GM12878 (cell line): ENCODE results near the gene FBXO42. TPM values are rescaled to one million over a fixed set of nuclear protein-coding genes. Genes with fewer than 3 reads are reported as not detected.

Experiments used
- ATAC-seq: fragments of 200-7000 bp; cut with Tn5 transposase; 3 replicates; pipeline ENCODE4 v1.9.1; 2020; ENCODE audit warnings: mild to moderate bottlenecking, moderate library complexity
- BruUV-seq: library from RNA; stranded (reverse); fragments of 400-500 nt; replicated peaks from 2 replicates; lab custom pipeline; 2021; lab: Mats Ljungman, UMichigan
- CTCF ChIA-PET: fragments of 300-600 bp; sonication (Branson Sonifier 250); formaldehyde crosslinking; extraction: SDS; loops from one replicate; lab custom pipeline; 2021; ENCODE audit warnings: inconsistent platforms; lab: Yijun Ruan, JAX
- POLR2A ChIA-PET: fragments of 350-600 bp; formaldehyde crosslinking; extraction: SDS; loops from one replicate; lab custom pipeline; 2021; ENCODE audit warnings: inconsistent platforms; lab: Charles Lee
- RAD21 ChIA-PET: fragments of 300-600 bp; sonication (Branson Sonifier 250); formaldehyde crosslinking; loops from one replicate; lab custom pipeline; 2023; ENCODE audit warnings: antibody characterized with exemption; ENCODE audit not compliant: unreplicated experiment; lab: Charles Lee
- SMC1A ChIA-PET: fragments of 300-600 bp; sonication (Branson Sonifier 250); formaldehyde crosslinking; loops from one replicate; lab custom pipeline; 2023; ENCODE audit not compliant: unreplicated experiment, uncharacterized antibody; lab: Charles Lee
- DNase-seq: peaks from one replicate; pipeline ENCODE4 v3.0.0-alpha.2; 2011; ENCODE audit warnings: low read depth, low spot score
- FAIRE-seq: peaks from 3 replicates; lab custom pipeline; 2011; peaks lifted over from hg19 to GRCh38; lab: Jason Lieb, UNC
- H2AFZ ChIP-seq: 2 replicates; pipeline ENCODE4 v1.6.0; 2011; ENCODE audit warnings: low read depth, low read length, control low read depth; ENCODE audit not compliant: control insufficient read depth
- H3K27ac ChIP-seq: 2 replicates; pipeline ENCODE4 v1.5.1; 2011; ENCODE audit warnings: control low read depth; ENCODE audit not compliant: control insufficient read depth, insufficient read depth
- H3K27me3 ChIP-seq, 2 experiments: replicated peaks in 1 of 2; 2 replicates each; pipeline versions ENCODE4 v1.6.0 to v1.6.1; 2011; ENCODE audit warnings: low read length in 1 of 2; ENCODE audit not compliant: control insufficient read depth in 2 of 2, insufficient read depth in 2 of 2
- H3K36me3 ChIP-seq, 2 experiments: 2 replicates each; pipeline ENCODE4 v1.5.1; 2011; ENCODE audit warnings: low read length in 1 of 2; ENCODE audit not compliant: control insufficient read depth in 2 of 2, insufficient read depth in 2 of 2
- H3K4me1 ChIP-seq: 2 replicates; pipeline ENCODE4 v1.6.1; 2011; ENCODE audit warnings: mild to moderate bottlenecking, low read length, moderate library complexity, mixed read lengths; ENCODE audit not compliant: control insufficient read depth, insufficient read depth
- H3K4me2 ChIP-seq: 2 replicates; pipeline ENCODE4 v1.6.0; 2011; ENCODE audit warnings: control low read depth; ENCODE audit not compliant: control insufficient read depth, insufficient read depth
- H3K4me3 ChIP-seq: fragments of 200-600 bp; sonication (generic); 2 replicates; pipeline ENCODE4 v1.5.1; 2016
- H3K79me2 ChIP-seq: 2 replicates; pipeline ENCODE4 v1.6.0; 2011; ENCODE audit warnings: low read length; ENCODE audit not compliant: control insufficient read depth, insufficient read depth
- H3K9ac ChIP-seq: 2 replicates; pipeline ENCODE4 v1.8.0; 2011; ENCODE audit warnings: low read length, control low read depth, mixed read lengths; ENCODE audit not compliant: control insufficient read depth, insufficient read depth
- H3K9me3 ChIP-seq: replicated peaks from 3 replicates; pipeline ENCODE4 v1.5.1; 2011; ENCODE audit warnings: mild to moderate bottlenecking, low read length; ENCODE audit not compliant: control insufficient read depth, insufficient read depth
- H4K20me1 ChIP-seq: 2 replicates; pipeline ENCODE4 v1.6.0; 2011; ENCODE audit not compliant: control insufficient read depth, insufficient read depth
- ATF7 ChIP-seq: fragments of 450-650 bp; IDR thresholded peaks from 2 replicates; pipeline ENCODE4 v1.6.1; 2016; ENCODE audit warnings: low read depth, mild to moderate bottlenecking
- YY1 ChIP-seq: IDR thresholded peaks from 2 replicates; pipeline ENCODE4 v1.6.1; 2011; ENCODE audit warnings: low read depth, mild to moderate bottlenecking, low read length
- WGBS: methylation state at CpG from one replicate; pipeline ENCODE4 v1.1.6; 2016; ENCODE audit warnings: low lambda C conversion rate; ENCODE audit not compliant: insufficient replicate concordance, insufficient coverage; ENCODE audit errors: missing lambda C conversion rate; 5-methylcytosine and 5-hydroxymethylcytosine counted together
- in situ Hi-C: fragments of 300-500 bp; cut with MboI; formaldehyde crosslinking; loops from 9 replicates; pipeline ENCODE4 v1.14.3; 2018; ENCODE audit warnings: mixed read lengths
- intact Hi-C: fragments of 100-400 bp; cut with micrococcal nuclease; formaldehyde crosslinking; loops from one replicate; pipeline ENCODE4 v1.14.2; 2022; ENCODE audit not compliant: unreplicated experiment
- polyA plus RNA-seq, 11 experiments: library from polyadenylated mRNA; depleted of rRNA in 4 of 11; unstranded in 6 of 11; stranded (reverse) in 5 of 11; fragments of >200 nt; fragmentation: Nextera tagmentation in 4 of 11; fragmentation: Illumina TruSeq in 1 of 11; extraction: Ambion mirVana in 4 of 11; extraction: Trizol in 1 of 11; gene quantifications; 1 replicate in 1 of 11; 2 replicates in 10 of 11; pipeline versions ENCODE4 v1.2.1 to v1.2.3, GENCODE V29; 2011 to 2016; ENCODE audit warnings: inconsistent platforms in 2 of 11, missing spikeins in 2 of 11, low read depth in 1 of 11
- total RNA-seq, 4 experiments: library from RNA; depleted of rRNA in 3 of 4; stranded (reverse); fragments of >200 nt in 3 of 4; fragmentation: Illumina TruSeq in 1 of 4; extraction: Trizol in 1 of 4; gene quantifications; 2 replicates each; pipeline versions ENCODE4 v1.2.1 to v1.2.3, GENCODE V29; 2013 to 2021
- TF ChIP-seq, protein P1 (sequence below): fragments of 450-650 bp; IDR thresholded peaks from 2 replicates; pipeline ENCODE4 v1.6.1; 2018; ENCODE audit warnings: borderline replicate concordance, mild to moderate bottlenecking; ENCODE audit not compliant: partially characterized antibody
- TF ChIP-seq, protein P2 (sequence below): fragments of 450-650 bp; IDR thresholded peaks from 2 replicates; pipeline ENCODE4 v1.6.1; 2016; ENCODE audit warnings: mild to moderate bottlenecking

FBXO42 gene
- total and polyA plus RNA-seq, 10 of the 15 experiments (the other 5 are each of a cell fraction or from before 2014, with no cell fraction given) = 6.1 to 23.8 (median 15.2) TPM

- Histone ChIP-seq H3K9ac (no peak overlapping the region), H3K36me3 (peaks cover 10 to 12% of the 10 kb centered on the region in 2 experiments; a peak in 3 of 4 replicates), H3K4me2 (no peak overlapping the region), H3K79me2 (no peaks in the 10 kb centered on the region), H3K4me1 (peaks cover 20% of the 10 kb centered on the region), H3K9me3 (no peaks in the 10 kb centered on the region), H4K20me1 (no peaks in the 10 kb centered on the region), H3K4me3 (no peak overlapping the region), H2AFZ (no peak overlapping the region), H3K27me3 (no peaks in the 10 kb centered on the region), H3K27ac (no peak overlapping the region)
- in situ Hi-C loops (no loop called here), intact Hi-C loops (loop anchor here (5.0 kb wide), 1 partner anchor 114 kb away; no protein-coding TSS in a partner anchor)
- no TSS peak for BruUV-seq
- no peak for DNase-seq
- FAIRE-seq = no peak
- WGBS = 97% methylated on average over 8 of the region's 8 CpGs
- ChIA-PET SMC1A (interaction anchor here (1.0 to 3.1 kb wide), 6 partner anchors 10 to 168 kb away, joined by 3 to 16 read pairs (median 4); partner anchors contain the start of gene CPLANE2), POLR2A (interaction anchor here (0.5 to 0.7 kb wide), 2 partner anchors 31 to 136 kb away, joined by 3 to 5 read pairs; no protein-coding TSS in a partner anchor), RAD21 (interaction anchor here (0.9 to 1.3 kb wide), 3 partner anchors 30 to 171 kb away, joined by 3 to 8 read pairs (median 3); no protein-coding TSS in a partner anchor), CTCF (interaction anchor here (1.5 to 3.4 kb wide), 4 partner anchors 61 to 168 kb away, joined by 4 to 27 read pairs (median 14); no protein-coding TSS in a partner anchor)
- no peak for ATAC-seq
- TF ChIP-seq, protein P1, sequence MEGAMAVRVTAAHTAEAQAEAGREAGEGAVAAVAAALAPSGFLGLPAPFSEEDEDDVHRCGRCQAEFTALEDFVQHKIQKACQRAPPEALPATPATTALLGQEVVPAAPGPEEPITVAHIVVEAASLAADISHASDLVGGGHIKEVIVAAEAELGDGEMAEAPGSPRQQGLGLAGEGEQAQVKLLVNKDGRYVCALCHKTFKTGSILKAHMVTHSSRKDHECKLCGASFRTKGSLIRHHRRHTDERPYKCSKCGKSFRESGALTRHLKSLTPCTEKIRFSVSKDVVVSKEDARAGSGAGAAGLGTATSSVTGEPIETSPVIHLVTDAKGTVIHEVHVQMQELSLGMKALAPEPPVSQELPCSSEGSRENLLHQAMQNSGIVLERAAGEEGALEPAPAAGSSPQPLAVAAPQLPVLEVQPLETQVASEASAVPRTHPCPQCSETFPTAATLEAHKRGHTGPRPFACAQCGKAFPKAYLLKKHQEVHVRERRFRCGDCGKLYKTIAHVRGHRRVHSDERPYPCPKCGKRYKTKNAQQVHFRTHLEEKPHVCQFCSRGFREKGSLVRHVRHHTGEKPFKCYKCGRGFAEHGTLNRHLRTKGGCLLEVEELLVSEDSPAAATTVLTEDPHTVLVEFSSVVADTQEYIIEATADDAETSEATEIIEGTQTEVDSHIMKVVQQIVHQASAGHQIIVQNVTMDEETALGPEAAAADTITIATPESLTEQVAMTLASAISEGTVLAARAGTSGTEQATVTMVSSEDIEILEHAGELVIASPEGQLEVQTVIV = no peak
- TF ChIP-seq YY1 (no peak), ATF7 (no peak)
- TF ChIP-seq, protein P2, sequence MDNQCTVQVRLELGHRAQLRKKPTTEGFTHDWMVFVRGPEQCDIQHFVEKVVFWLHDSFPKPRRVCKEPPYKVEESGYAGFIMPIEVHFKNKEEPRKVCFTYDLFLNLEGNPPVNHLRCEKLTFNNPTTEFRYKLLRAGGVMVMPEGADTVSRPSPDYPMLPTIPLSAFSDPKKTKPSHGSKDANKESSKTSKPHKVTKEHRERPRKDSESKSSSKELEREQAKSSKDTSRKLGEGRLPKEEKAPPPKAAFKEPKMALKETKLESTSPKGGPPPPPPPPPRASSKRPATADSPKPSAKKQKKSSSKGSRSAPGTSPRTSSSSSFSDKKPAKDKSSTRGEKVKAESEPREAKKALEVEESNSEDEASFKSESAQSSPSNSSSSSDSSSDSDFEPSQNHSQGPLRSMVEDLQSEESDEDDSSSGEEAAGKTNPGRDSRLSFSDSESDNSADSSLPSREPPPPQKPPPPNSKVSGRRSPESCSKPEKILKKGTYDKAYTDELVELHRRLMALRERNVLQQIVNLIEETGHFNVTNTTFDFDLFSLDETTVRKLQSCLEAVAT = no peak
Measured at GRCh38 chr1:16248007-16248436, 104.3 kb downstream of the FBXO42 start.
